Kidney glomerular epithelial cell (primary cell): ENCODE measurements around the gene FRAT1.

Source experiments
- DNase-seq: peaks from one replicate; lab custom pipeline; 2025; lab: John Stamatoyannopoulos, UW

Gene FRAT1

GRCh38 chr10:97365761-97366351, 46.8 kb downstream of the FRAT1 start:
- no peak for DNase-seq

GRCh38 chr10:97366572-97366971, 47.5 kb downstream of the FRAT1 start:
- DNase-seq: no peak

GRCh38 chr10:97367126-97367649, 48.1 kb downstream of the FRAT1 start:
- DNase-seq: no peak
